Natural killer cell (primary cell): ENCODE measurements around the gene ARFGAP3. TPM values are rescaled to one million over a fixed set of nuclear protein-coding genes. Genes with fewer than 3 reads are reported as not detected.

Experiments
- ATAC-seq, 3 donors: fragments of 150-1000 bp in 2 of 3; fragments of 200-7000 bp in 1 of 3; cut with Tn5 transposase; 1 replicate in 1 of 3; 2 replicates in 2 of 3; pipeline ENCODE4 v1.10.0; 2021; ENCODE audit warnings: mild to moderate bottlenecking in 2 of 3, moderate library complexity in 2 of 3
- DNase-seq, 2 donors: peaks; one replicate each; pipeline versions ENCODE4 v3.0.0 to v3.0.0-alpha.2; 2013 to 2021; ENCODE audit warnings: mixed read lengths in 1 of 2
- H3K27ac ChIP-seq: one replicate; pipeline ENCODE4 v1.5.1; 2013; ENCODE audit warnings: mild to moderate bottlenecking, low read length
- H3K27me3 ChIP-seq: one replicate; pipeline ENCODE4 v1.6.1; 2013; ENCODE audit warnings: low read length; ENCODE audit not compliant: control insufficient read depth, insufficient read depth
- H3K36me3 ChIP-seq: one replicate; pipeline ENCODE4 v1.6.1; 2013; ENCODE audit warnings: low read length; ENCODE audit not compliant: control insufficient read depth, insufficient read depth
- H3K4me1 ChIP-seq: one replicate; pipeline ENCODE4 v1.6.1; 2013; ENCODE audit warnings: low read length; ENCODE audit not compliant: control insufficient read depth, insufficient read depth
- H3K4me3 ChIP-seq: one replicate; pipeline ENCODE4 v1.5.1; 2013; ENCODE audit warnings: low read length
- H3K9me3 ChIP-seq: one replicate; pipeline ENCODE4 v1.6.1; 2013; ENCODE audit warnings: low read length; ENCODE audit not compliant: control insufficient read depth, insufficient read depth
- H3K27ac Mint-ChIP-seq, 2 donors: one replicate each; pipeline ENCODE4 v1.8.0; 2022; ENCODE audit warnings: mild to moderate bottlenecking in 2 of 2, mixed read lengths in 2 of 2, moderate library complexity in 1 of 2
- H3K27me3 Mint-ChIP-seq, 2 donors: one replicate each; pipeline ENCODE4 v1.8.0; 2022; ENCODE audit warnings: low read depth in 2 of 2, mixed read lengths in 2 of 2
- H3K36me3 Mint-ChIP-seq: one replicate; pipeline ENCODE4 v1.8.0; 2022; ENCODE audit warnings: mixed read lengths
- H3K4me1 Mint-ChIP-seq, 2 donors: one replicate each; pipeline ENCODE4 v1.8.0; 2022; ENCODE audit warnings: mixed read lengths in 2 of 2
- H3K4me3 Mint-ChIP-seq: one replicate; pipeline ENCODE4 v1.8.0; 2022; ENCODE audit warnings: mild to moderate bottlenecking, moderate library complexity, mixed read lengths
- H3K9me3 Mint-ChIP-seq, 2 donors: one replicate each; pipeline ENCODE4 v1.8.0; 2022; ENCODE audit warnings: mixed read lengths in 2 of 2
- CTCF ChIP-seq: fragments of 200-600 bp; IDR thresholded peaks from one replicate; pipeline ENCODE4 v1.8.0; 2022; ENCODE audit warnings: antibody characterized with exemption
- WGBS: methylation state at CpG from one replicate; pipeline ENCODE4 v1.1.7; 2013; ENCODE audit warnings: missing lambda C conversion rate; ENCODE audit not compliant: insufficient coverage; 5-methylcytosine and 5-hydroxymethylcytosine counted together
- intact Hi-C: fragments of 100-400 bp; cut with micrococcal nuclease; formaldehyde crosslinking; loops from one replicate; pipeline ENCODE4 v1.14.2; 2022
- total RNA-seq, 4 donors: library from RNA; stranded (reverse); fragments of 120-200 nt in 1 of 4; gene quantifications; one replicate each; pipeline versions ENCODE4 v1.2.3 to v1.2.4, GENCODE V29; 2013 to 2022

Gene ARFGAP3
- total RNA-seq, 3 donors from 2014 or later (not counting 1 experiment from before 2014, with no cell fraction given), result 46.3 to 58.0 (median 53.8) TPM

DNA sequence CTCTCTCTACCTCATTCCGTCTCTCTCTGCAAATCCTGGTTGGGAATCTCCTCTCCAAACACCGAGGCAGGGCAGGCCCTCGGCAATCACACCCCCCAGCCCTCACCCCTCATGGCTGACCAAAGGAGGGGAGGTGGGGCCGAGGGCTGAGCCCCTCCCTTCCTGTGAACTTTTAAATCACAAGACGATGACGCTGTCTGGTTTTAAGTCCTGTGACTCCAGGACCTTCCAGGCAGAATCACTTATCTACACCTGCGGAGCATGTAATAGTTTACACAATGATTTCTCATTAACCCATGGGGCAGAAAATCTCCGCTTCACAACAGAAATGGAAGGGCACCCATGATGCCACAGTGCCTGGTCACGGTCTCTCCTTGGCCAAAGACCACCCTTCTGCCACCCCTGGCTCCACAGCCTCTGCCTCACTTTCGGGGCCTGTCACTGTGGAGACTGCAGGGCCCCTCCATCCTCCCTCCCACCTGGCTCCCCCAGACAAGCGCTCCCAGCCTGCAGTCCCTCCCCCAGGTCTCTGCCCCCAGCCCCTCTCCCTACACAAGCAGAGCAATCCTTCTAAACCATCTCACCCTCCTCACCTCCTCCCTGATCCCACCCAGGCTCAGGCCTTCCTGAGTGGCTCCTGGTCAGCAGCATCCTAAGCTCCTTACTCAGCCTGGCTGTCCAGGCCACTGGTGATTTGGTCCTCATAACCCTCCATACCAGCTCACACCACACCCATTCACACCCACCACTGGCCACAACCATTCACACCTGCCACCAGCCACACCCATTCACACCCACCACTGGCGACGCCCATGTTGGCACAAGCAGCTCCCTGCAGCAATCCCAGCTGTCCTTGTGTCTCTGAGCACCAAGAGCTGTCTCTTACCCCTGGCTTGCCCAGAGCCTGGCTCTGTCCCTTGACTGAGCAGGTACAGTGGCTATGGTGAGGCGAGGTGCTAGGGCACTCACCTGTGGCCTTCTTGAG is 30.7 kb upstream of the ARFGAP3 start:
- WGBS, result 74% methylated on average over 13 of the region's 14 CpGs
- peaks cover 37 to 48% of the 10 kb centered on the region in 2 donors for H3K4me1 Mint-ChIP-seq
- Histone ChIP-seq H3K36me3 (peaks cover 30% of the 10 kb centered on the region), H3K27ac (no peak overlapping the region), H3K4me1 (peaks cover 58% of the 10 kb centered on the region), H3K27me3 (no peaks in the 10 kb centered on the region), H3K9me3 (no peaks in the 10 kb centered on the region), H3K4me3 (no peak overlapping the region)
- no peaks in the 10 kb centered on the region for H3K9me3 Mint-ChIP-seq
- H3K36me3 Mint-ChIP-seq, result no peaks in the 10 kb centered on the region
- no peaks in the 10 kb centered on the region for H3K27me3 Mint-ChIP-seq
- peak overlapping the region; percentile 7 for H3K4me3 Mint-ChIP-seq
- H3K27ac Mint-ChIP-seq, result peak overlapping the region; percentile 36 to 76
- ATAC-seq, result no peak
- DNase-seq, result no peak
- intact Hi-C loops, result no loop called here
- no peak for TF ChIP-seq CTCF

DNA sequence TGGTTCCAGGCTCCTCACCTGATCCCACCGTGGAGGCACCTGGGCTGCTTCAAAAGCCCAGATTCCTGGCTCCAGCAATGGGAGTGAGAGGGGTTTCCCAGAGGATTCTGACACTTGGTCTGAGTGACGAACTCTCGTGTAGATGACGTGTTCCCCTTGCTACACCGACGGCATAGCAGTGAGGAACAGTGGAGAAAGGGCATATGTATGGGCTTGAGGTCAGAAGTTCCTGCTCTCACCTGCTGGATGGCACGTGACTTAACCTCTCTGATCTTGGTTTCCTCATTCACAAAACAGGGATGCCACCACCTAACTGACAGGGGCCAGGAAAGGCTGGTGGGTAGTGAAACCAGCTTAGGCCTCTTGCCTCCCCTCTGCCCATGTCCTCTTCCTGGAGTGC is 30.0 kb upstream of the ARFGAP3 start:
- H3K4me1 Mint-ChIP-seq, result peaks cover 30 to 42% of the 10 kb centered on the region in 2 donors
- no peak overlapping the region for H3K27ac ChIP-seq
- ATAC-seq (no peak), DNase-seq (no peak)
- H3K27me3 ChIP-seq, result no peaks in the 10 kb centered on the region
- H3K27me3 Mint-ChIP-seq, result no peaks in the 10 kb centered on the region
- WGBS, result 89% methylated on average over 7 of the region's 7 CpGs
- H3K9me3 ChIP-seq, result no peaks in the 10 kb centered on the region
- H3K36me3 ChIP-seq, result peaks cover 37% of the 10 kb centered on the region
- intact Hi-C loops, result no loop called here
- no peak overlapping the region for H3K4me3 Mint-ChIP-seq
- peaks cover 51% of the 10 kb centered on the region for H3K4me1 ChIP-seq
- TF ChIP-seq CTCF, result no peak
- no peak overlapping the region for H3K4me3 ChIP-seq
- H3K9me3 Mint-ChIP-seq, result no peaks in the 10 kb centered on the region
- H3K36me3 Mint-ChIP-seq, result no peaks in the 10 kb centered on the region
- H3K27ac Mint-ChIP-seq, result peak overlapping the region; percentile 36 to 76

DNA sequence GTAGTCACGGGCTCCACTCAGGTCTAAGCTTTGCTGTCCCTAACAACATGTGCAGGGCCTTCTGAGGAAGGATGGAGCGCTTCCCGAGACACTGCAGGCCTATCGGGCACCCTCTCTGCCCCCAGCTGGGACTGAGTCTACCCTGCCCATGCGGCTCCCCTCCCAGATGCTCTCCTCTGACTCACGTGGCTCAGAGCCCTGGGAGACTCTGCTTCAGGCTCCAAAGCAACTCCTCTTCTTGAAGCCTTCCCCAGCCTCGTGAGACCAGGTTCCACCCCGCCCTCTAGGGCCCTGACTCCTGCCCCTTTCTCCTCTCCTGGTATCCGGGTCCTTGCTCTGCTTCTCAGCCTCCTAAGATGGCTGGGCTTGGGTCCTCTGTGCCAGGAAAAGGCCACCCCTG is 28.4 kb upstream of the ARFGAP3 start:
- no peaks in the 10 kb centered on the region for H3K9me3 Mint-ChIP-seq
- peaks cover 34% of the 10 kb centered on the region for H3K4me1 ChIP-seq
- H3K36me3 ChIP-seq, result peaks cover 53% of the 10 kb centered on the region

More for the DNA sequence above, 28.4 kb upstream of the ARFGAP3 start:
- H3K36me3 Mint-ChIP-seq, result no peaks in the 10 kb centered on the region
- Histone ChIP-seq H3K4me3 (no peak overlapping the region), H3K27ac (no peak overlapping the region), H3K9me3 (no peaks in the 10 kb centered on the region), H3K27me3 (no peaks in the 10 kb centered on the region)
- no peak overlapping the region for H3K4me3 Mint-ChIP-seq
- TF ChIP-seq CTCF, result no peak
- no peak for DNase-seq
- WGBS, result 95% methylated on average over 9 of the region's 9 CpGs
- H3K27ac Mint-ChIP-seq, result peak overlapping the region in 1 of 2 donors; percentile 49
- intact Hi-C loops, result no loop called here
- ATAC-seq, result no peak
- H3K4me1 Mint-ChIP-seq, result peaks cover 23 to 26% of the 10 kb centered on the region in 2 donors
- H3K27me3 Mint-ChIP-seq, result no peaks in the 10 kb centered on the region
